Measurements from ENCODE around the gene PNLDC1. TPM values are rescaled to one million over a fixed set of nuclear protein-coding genes. Genes with fewer than 3 reads are reported as not detected.
A peak's percentile ranks its signal among the peaks of the same experiment; 100 is the strongest.

PNLDC1 gene
- total and polyA plus RNA-seq, 12 donors: 0.09 to 0.72 (median 0.22) TPM; not detected in 6

DNA sequence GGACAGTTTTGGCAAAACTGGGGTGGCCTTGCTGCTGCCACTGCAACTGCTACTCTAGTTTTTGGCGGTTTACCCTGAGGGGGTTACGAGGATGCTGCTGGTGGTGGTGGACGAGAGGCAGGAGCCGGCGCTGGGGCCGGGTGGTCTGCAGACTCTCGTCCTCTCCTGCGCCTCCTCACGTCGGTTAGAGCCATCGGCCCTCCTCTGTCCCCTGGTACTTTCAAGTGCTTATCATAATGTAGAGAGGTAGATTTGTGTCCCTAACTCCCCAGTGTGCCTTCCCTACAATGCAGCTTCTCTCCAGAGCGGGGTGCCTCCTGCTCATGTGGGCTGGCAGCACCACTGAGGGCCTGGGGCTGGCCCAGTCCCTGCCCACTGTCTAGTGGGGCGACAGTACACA lies 25.9 kb downstream of the PNLDC1 start:
- Histone ChIP-seq H3K4me1 (peaks cover 0 to 11% (median 0%) of the 10 kb centered on the region in 9 donors), H3K4me3 (no peak overlapping the region), H3K27me3 (peaks cover 0 to 4% (median 0%) of the 10 kb centered on the region in 7 donors), H3K9me3 (no peaks in the 10 kb centered on the region), H3K36me3 (no peaks in the 10 kb centered on the region), H3K27ac (no peak overlapping the region)
- intact Hi-C loops (cut with DNase I): no loop called here
- ATAC-seq (no peak), DNase-seq (no peak)
- no peak for TF ChIP-seq CTCF (IDR thresholded peaks at IDR 0.05)
- 93 to 95% methylated on average over 13 of the region's 13 CpGs for WGBS, 2 donors

DNA sequence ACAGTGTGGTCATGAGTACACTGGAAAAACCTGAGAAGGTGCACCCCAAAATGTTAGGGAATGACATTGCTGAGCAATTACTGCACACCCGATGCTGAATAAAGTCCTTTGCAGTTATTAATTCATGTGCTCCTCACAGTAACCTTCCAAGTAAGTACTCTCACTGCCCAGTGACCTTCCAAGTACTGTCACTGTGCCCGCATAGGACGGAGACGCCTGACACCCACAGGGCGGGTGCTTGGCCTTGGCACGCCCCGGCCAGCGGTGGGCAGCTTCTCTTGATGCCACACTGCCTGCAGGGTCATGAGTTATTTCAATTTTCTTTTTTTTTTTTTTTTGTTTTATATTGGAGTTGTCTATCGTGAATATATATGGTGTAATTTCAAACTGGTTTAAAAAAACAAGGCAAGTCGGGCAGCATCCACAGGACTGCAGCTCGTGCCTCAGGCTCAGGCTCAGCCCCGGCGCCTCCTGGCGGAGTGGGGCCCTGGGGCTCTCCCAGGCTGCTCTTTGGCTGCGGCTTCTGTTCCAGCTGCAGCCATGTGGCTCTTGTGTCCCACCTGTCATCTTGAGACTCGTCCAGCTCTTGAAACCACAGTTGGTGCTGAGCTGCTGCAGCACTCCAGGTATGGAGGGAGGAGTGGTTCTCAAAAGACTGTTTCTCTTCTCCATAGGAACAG lies 27.0 kb downstream of the PNLDC1 start:
- no peak for TF ChIP-seq CTCF (IDR thresholded peaks at IDR 0.05)
- no peak overlapping the region for H3K27ac ChIP-seq
- 88% methylated on average over 16 of the region's 16 CpGs for WGBS, 2 donors
- H3K27me3 ChIP-seq: peaks cover 0 to 4% (median 0%) of the 10 kb centered on the region in 7 donors
- no peak overlapping the region for H3K4me3 ChIP-seq
- no peak for DNase-seq
- peaks cover 0 to 7% (median 0%) of the 10 kb centered on the region in 9 donors for H3K4me1 ChIP-seq
- no peaks in the 10 kb centered on the region for H3K9me3 ChIP-seq
- H3K36me3 ChIP-seq: no peaks in the 10 kb centered on the region
- intact Hi-C loops (cut with DNase I): no loop called here
- peak in 2 of 8 donors; percentile 48 to 53 for ATAC-seq

DNA sequence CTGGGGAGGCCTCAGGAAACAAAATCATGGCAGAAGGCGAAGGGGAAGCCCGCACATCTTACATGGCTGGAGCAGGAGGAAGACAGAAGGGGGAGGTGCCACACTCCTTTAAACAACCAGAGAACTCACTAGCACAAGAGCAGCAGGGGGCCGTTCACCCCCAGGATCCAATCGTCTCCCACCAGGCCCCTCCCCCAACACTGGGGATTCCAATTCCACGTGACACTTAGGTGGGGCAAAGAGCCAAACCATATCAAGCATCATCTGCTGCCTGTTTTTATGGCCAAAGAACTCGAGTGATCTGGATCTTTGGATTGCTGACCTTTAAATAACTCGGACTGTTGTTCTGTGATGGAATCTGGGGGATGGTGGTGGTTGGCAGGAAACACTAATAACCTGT lies 28.0 kb downstream of the PNLDC1 start:
- intact Hi-C loops (cut with DNase I): no loop called here

GRCh38 chr6:159829526-159829925 lies 29.4 kb downstream of the PNLDC1 start:
- TF ChIP-seq CTCF (IDR thresholded peaks at IDR 0.05): no peak
- peaks cover 0 to 18% (median 2%) of the 10 kb centered on the region in 9 donors for H3K4me1 ChIP-seq
- intact Hi-C loops (cut with DNase I): no loop called here
- no peaks in the 10 kb centered on the region for H3K36me3 ChIP-seq
- H3K27ac ChIP-seq: no peak overlapping the region
- no peak overlapping the region for H3K4me3 ChIP-seq
- WGBS, 2 donors: 61 to 65% methylated on average over 4 of the region's 4 CpGs
- H3K9me3 ChIP-seq: no peaks in the 10 kb centered on the region
- peaks cover 0 to 4% (median 0%) of the 10 kb centered on the region in 7 donors for H3K27me3 ChIP-seq
- ATAC-seq: no peak
- no peak for DNase-seq

More for the DNA sequence above, 28.0 kb downstream of the PNLDC1 start:
- Histone ChIP-seq H3K4me1 (peaks cover 0 to 9% (median 2%) of the 10 kb centered on the region in 9 donors), H3K36me3 (no peaks in the 10 kb centered on the region), H3K27ac (no peak overlapping the region), H3K9me3 (no peaks in the 10 kb centered on the region), H3K27me3 (peaks cover 0 to 4% (median 0%) of the 10 kb centered on the region in 7 donors), H3K4me3 (no peak overlapping the region)
- DNase-seq (no peak), ATAC-seq (no peak)
- WGBS, 2 donors: 57% methylated on average over 7 of the region's 7 CpGs
- TF ChIP-seq CTCF (IDR thresholded peaks at IDR 0.05): no peak
